ENCODE results near the gene APH1A. TPM values are rescaled to one million over a fixed set of nuclear protein-coding genes. Genes with fewer than 3 reads are reported as not detected.

APH1A gene
- total RNA-seq, 1 experiment from 2014 or later = 109 TPM

DNA sequence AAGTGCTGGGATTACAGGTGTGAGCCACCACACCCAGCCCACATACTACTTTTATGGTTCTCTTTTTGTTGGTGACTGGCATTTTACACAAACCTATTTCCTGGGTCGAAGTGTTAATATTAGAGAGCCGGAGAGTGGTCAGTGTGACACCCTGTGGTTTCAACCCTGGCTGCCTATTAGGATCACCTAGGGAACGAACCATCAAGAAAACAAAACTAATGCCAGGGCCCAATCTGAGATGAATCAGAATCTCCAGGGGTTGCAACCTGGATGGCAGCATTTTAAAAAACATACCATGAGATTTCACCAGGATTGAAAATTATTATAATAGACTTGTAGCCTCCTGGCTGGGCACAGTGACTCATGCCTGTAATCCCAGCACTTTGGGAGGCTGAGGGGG, 30.9 kb upstream of the APH1A start:
- ATAC-seq (no peak), DNase-seq (ENCODE audit: low read depth, low spot score) (no peak)
- Histone ChIP-seq H3K27ac (ENCODE audit: low read depth, low read length) (no peak overlapping the region), H3K9ac (ENCODE audit: low read length) (no peak overlapping the region), H3K79me2 (ENCODE audit: insufficient read depth, low read length) (peaks cover 85% of the 10 kb centered on the region), H3K9me2 (ENCODE audit: insufficient read depth) (no peaks in the 10 kb centered on the region), H3K4me2 (ENCODE audit: low read length) (no peak overlapping the region), H4K20me1 (ENCODE audit: insufficient read depth) (peaks cover 4% of the 10 kb centered on the region; the same call in 1 of the 2 replicates), H3K9me3 (ENCODE audit: control insufficient read depth in 1 of 2, insufficient read depth in 1 of 2, low read depth in 1 of 2, low read length in 2 of 2) (no peaks in the 10 kb centered on the region), H3K4me1 (ENCODE audit: control insufficient read depth in 1 of 2, insufficient read depth in 2 of 2, low read length in 2 of 2) (peaks cover 5 to 6% of the 10 kb centered on the region in 2 experiments; a peak in 2 of 4 replicates), H3K27me3 (ENCODE audit: insufficient read depth, low read length) (no peaks in the 10 kb centered on the region), H2AFZ (ENCODE audit: low read depth, low read length, poor library complexity, severe bottlenecking) (no peak overlapping the region), H3K36me3 (ENCODE audit: control insufficient read depth in 1 of 2, insufficient read depth in 2 of 2, low read length in 2 of 2) (peaks cover 36 to 49% of the 10 kb centered on the region in 2 experiments), H3K4me3 (replicated peaks in 1 of 2; ENCODE audit: low read depth in 1 of 2, low read length in 2 of 2) (no peak overlapping the region)
- no peak for TF ChIP-seq CEBPB (IDR thresholded peaks at IDR 0.05; ENCODE audit: low read depth)
- TF ChIP-seq EGR1 (IDR thresholded peaks at IDR 0.05; ENCODE audit: low read depth) = no peak
- intact Hi-C loops (cut with micrococcal nuclease) = no loop called here
- ChIA-PET POLR2A (no interaction called here), CTCF (no interaction called here), RAD21 (ENCODE audit: low non-redundant PET in 1 of 2, low total read pairs in 2 of 2, uncharacterized antibody in 2 of 2, unreplicated experiment in 2 of 2) (no interaction called here)
- no TSS peak for BruUV-seq (replicated peaks)

DNA sequence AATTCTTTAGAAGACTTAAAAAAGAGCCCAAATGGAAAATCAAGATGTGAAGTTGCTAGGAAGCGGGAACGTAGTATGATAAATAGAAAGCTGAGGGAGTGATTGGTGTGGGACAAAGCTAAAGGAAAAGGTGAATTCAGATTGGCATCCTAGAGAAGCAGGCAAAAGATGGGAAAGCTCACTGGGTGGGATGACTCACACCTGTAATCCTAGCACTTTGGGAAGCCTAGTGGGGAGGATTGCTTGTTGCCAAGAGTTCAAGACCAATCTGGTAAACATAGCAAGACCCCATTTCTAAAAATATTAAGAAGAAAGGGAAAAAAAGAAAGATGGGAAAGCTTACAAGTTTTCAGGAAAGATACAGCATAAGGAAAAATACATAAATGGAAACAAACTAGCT, 26.7 kb upstream of the APH1A start:
- Histone ChIP-seq H3K79me2 (ENCODE audit: insufficient read depth, low read length) (peaks cover 65% of the 10 kb centered on the region), H3K9me2 (ENCODE audit: insufficient read depth) (no peaks in the 10 kb centered on the region), H3K36me3 (ENCODE audit: control insufficient read depth in 1 of 2, insufficient read depth in 2 of 2, low read length in 2 of 2) (peaks cover 9 to 23% of the 10 kb centered on the region in 2 experiments; a peak in 3 of 4 replicates), H3K4me1 (ENCODE audit: control insufficient read depth in 1 of 2, insufficient read depth in 2 of 2, low read length in 2 of 2) (peaks cover 8 to 16% of the 10 kb centered on the region in 2 experiments; a peak in 3 of 4 replicates), H4K20me1 (ENCODE audit: insufficient read depth) (no peaks in the 10 kb centered on the region), H3K27ac (ENCODE audit: low read depth, low read length) (no peak overlapping the region), H3K9ac (ENCODE audit: low read length) (no peak overlapping the region), H3K4me2 (ENCODE audit: low read length) (peak overlapping the region; percentile 74; the same call in 1 of the 2 replicates), H3K4me3 (replicated peaks in 1 of 2; ENCODE audit: low read depth in 1 of 2, low read length in 2 of 2) (no peak overlapping the region), H2AFZ (ENCODE audit: low read depth, low read length, poor library complexity, severe bottlenecking) (no peak overlapping the region), H3K9me3 (ENCODE audit: control insufficient read depth in 1 of 2, insufficient read depth in 1 of 2, low read depth in 1 of 2, low read length in 2 of 2) (no peaks in the 10 kb centered on the region), H3K27me3 (ENCODE audit: insufficient read depth, low read length) (no peaks in the 10 kb centered on the region)
- intact Hi-C loops (cut with micrococcal nuclease) = no loop called here
- no peak for ATAC-seq
- RAD21 ChIA-PET (ENCODE audit: low non-redundant PET in 1 of 2, low total read pairs in 2 of 2, uncharacterized antibody in 2 of 2, unreplicated experiment in 2 of 2) = no interaction called here
- POLR2A ChIA-PET = interaction anchor here (1.2 kb wide), 1 partner anchor 14 kb away, joined by 4 read pairs; no protein-coding TSS in a partner anchor
- CTCF ChIA-PET = no interaction called here
- TF ChIP-seq MAX (IDR thresholded peaks at IDR 0.05) (no peak), FOSL1 (IDR thresholded peaks at IDR 0.05; ENCODE audit: low read depth) (no peak), EZH2phosphoT487 (IDR thresholded peaks at IDR 0.05; ENCODE audit: borderline replicate concordance) (no peak)
- TF ChIP-seq, protein P1, sequence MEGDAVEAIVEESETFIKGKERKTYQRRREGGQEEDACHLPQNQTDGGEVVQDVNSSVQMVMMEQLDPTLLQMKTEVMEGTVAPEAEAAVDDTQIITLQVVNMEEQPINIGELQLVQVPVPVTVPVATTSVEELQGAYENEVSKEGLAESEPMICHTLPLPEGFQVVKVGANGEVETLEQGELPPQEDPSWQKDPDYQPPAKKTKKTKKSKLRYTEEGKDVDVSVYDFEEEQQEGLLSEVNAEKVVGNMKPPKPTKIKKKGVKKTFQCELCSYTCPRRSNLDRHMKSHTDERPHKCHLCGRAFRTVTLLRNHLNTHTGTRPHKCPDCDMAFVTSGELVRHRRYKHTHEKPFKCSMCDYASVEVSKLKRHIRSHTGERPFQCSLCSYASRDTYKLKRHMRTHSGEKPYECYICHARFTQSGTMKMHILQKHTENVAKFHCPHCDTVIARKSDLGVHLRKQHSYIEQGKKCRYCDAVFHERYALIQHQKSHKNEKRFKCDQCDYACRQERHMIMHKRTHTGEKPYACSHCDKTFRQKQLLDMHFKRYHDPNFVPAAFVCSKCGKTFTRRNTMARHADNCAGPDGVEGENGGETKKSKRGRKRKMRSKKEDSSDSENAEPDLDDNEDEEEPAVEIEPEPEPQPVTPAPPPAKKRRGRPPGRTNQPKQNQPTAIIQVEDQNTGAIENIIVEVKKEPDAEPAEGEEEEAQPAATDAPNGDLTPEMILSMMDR (IDR thresholded peaks at IDR 0.05 in 2 of 3, conservative IDR thresholded peaks at IDR 0.05 in 1 of 3; ENCODE audit: borderline replicate concordance in 1 of 3, insufficient read depth in 1 of 3, low read depth in 2 of 3, low read length in 2 of 3) = no peak
- TF ChIP-seq, protein P2, sequence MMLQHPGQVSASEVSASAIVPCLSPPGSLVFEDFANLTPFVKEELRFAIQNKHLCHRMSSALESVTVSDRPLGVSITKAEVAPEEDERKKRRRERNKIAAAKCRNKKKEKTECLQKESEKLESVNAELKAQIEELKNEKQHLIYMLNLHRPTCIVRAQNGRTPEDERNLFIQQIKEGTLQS (IDR thresholded peaks at IDR 0.05) = no peak
- no peak for DNase-seq (ENCODE audit: low read depth, low spot score)
- BruUV-seq (replicated peaks) = TSS peak; percentile 28
